HCT116 (cell line): ENCODE results near the gene PFDN4. TPM values are rescaled to one million over a fixed set of nuclear protein-coding genes. Genes with fewer than 3 reads are reported as not detected.
A peak's percentile ranks its signal among the peaks of the same experiment; 100 is the strongest.

Source experiments
- ATAC-seq: fragments of 200-7000 bp; cut with Tn5 transposase; 2 replicates; pipeline ENCODE4 v1.9.1; 2020; ENCODE audit warnings: mild to moderate bottlenecking, moderate library complexity
- BruUV-seq: library from RNA; stranded (reverse); fragments of 400-500 nt; replicated peaks from 2 replicates; lab custom pipeline; 2021; lab: Mats Ljungman, UMichigan
- CTCF ChIA-PET: fragments of 300-600 bp; sonication (Branson Sonifier 250); formaldehyde crosslinking; loops from one replicate; lab custom pipeline; 2021; ENCODE audit warnings: antibody characterized with exemption; lab: Charles Lee
- POLR2A ChIA-PET: fragments of 300-600, 350-600 bp; sonication (Branson Sonifier 250); formaldehyde crosslinking; loops from one replicate; lab custom pipeline; 2021; ENCODE audit warnings: antibody characterized with exemption; lab: Charles Lee
- RAD21 ChIA-PET, 2 experiments: fragments of 300-600 bp; sonication (Branson Sonifier 250); formaldehyde crosslinking; loops; one replicate each; lab custom pipeline; 2023; ENCODE audit warnings: low total read pairs in 2 of 2; ENCODE audit not compliant: uncharacterized antibody in 2 of 2, unreplicated experiment in 2 of 2, low non-redundant PET in 1 of 2; lab: Charles Lee
- DNase-seq: peaks from one replicate; pipeline ENCODE4 v3.0.0-alpha.2; 2010; ENCODE audit warnings: low read depth, low spot score
- H2AFZ ChIP-seq: fragments of 200-600 bp; shearing (Covaris generic), sonication (generic); 2 replicates; pipeline ENCODE4 v1.6.1; 2017; ENCODE audit warnings: low read depth, mixed run types, mixed read lengths, antibody characterized with exemption, low read length; ENCODE audit not compliant: poor library complexity, severe bottlenecking
- H3K27ac ChIP-seq: 2 replicates; pipeline ENCODE4 v1.5.1; 2012; ENCODE audit warnings: low read depth, low read length
- H3K27me3 ChIP-seq: fragments of 200-600 bp; sonication (generic); 2 replicates; pipeline ENCODE4 v1.6.1; 2016; ENCODE audit warnings: mixed run types, low read length, mixed read lengths; ENCODE audit not compliant: insufficient read depth
- H3K36me3 ChIP-seq, 2 experiments: fragments of 200-500 bp in 1 of 2; fragments of 200-600 bp in 1 of 2; sonication (Bioruptor generic) in 1 of 2; sonication (generic) in 1 of 2; 2 replicates each; pipeline versions ENCODE4 v1.5.1 to v1.6.1; 2014 to 2016; ENCODE audit warnings: low read length in 2 of 2, inconsistent platforms in 1 of 2, mixed read lengths in 1 of 2, mixed run types in 1 of 2; ENCODE audit not compliant: insufficient read depth in 2 of 2, control insufficient read depth in 1 of 2
- H3K4me1 ChIP-seq, 2 experiments: fragments of 200-600 bp in 1 of 2; sonication (generic) in 1 of 2; 2 replicates each; pipeline versions ENCODE4 v1.5.1 to v1.6.1; 2012 to 2017; ENCODE audit warnings: low read length in 2 of 2, inconsistent platforms in 1 of 2, mild to moderate bottlenecking in 1 of 2, mixed read lengths in 1 of 2, mixed run types in 1 of 2, moderate library complexity in 1 of 2; ENCODE audit not compliant: insufficient read depth in 2 of 2, control insufficient read depth in 1 of 2
- H3K4me2 ChIP-seq: fragments of 200-600 bp; sonication (generic); 2 replicates; pipeline ENCODE4 v1.6.1; 2017; ENCODE audit warnings: mixed run types, low read length, mixed read lengths
- H3K4me3 ChIP-seq, 2 experiments: fragments of 200-600 bp in 1 of 2; sonication (generic) in 1 of 2; replicated peaks in 1 of 2; 2 replicates each; pipeline ENCODE4 v1.5.1; 2011 to 2016; ENCODE audit warnings: low read length in 2 of 2, control low read depth in 1 of 2, low read depth in 1 of 2, mild to moderate bottlenecking in 1 of 2, mixed read lengths in 1 of 2, mixed run types in 1 of 2
- H3K79me2 ChIP-seq: fragments of 200-600 bp; sonication (generic); 2 replicates; pipeline ENCODE4 v1.6.1; 2017; ENCODE audit warnings: mild to moderate bottlenecking, mixed run types, low read length, moderate library complexity, mixed read lengths; ENCODE audit not compliant: insufficient read depth
- H3K9ac ChIP-seq: fragments of 200-600 bp; sonication (generic); 2 replicates; pipeline ENCODE4 v1.6.1; 2016; ENCODE audit warnings: low read length, mixed read lengths
- H3K9me2 ChIP-seq: fragments of 200-600 bp; sonication (generic), shearing (Covaris generic); 2 replicates; pipeline ENCODE4 v1.6.1; 2017; ENCODE audit warnings: mixed run types, mild to moderate bottlenecking, moderate library complexity; ENCODE audit not compliant: insufficient read depth
- H3K9me3 ChIP-seq, 2 experiments: fragments of 200-500 bp in 1 of 2; fragments of 200-600 bp in 1 of 2; sonication (Bioruptor generic) in 1 of 2; sonication (generic) in 1 of 2; 2 replicates each; pipeline ENCODE4 v1.6.1; 2014 to 2017; ENCODE audit warnings: low read length in 2 of 2, mixed read lengths in 2 of 2, inconsistent platforms in 1 of 2, low read depth in 1 of 2, mild to moderate bottlenecking in 1 of 2, mixed run types in 1 of 2, moderate library complexity in 1 of 2; ENCODE audit not compliant: control insufficient read depth in 1 of 2, insufficient read depth in 1 of 2
- H4K20me1 ChIP-seq: fragments of 200-600 bp; sonication (generic), shearing (Covaris generic); 2 replicates; pipeline ENCODE4 v1.6.1; 2017; ENCODE audit warnings: mixed run types, mild to moderate bottlenecking, moderate library complexity; ENCODE audit not compliant: insufficient read depth
- ATF3 ChIP-seq: IDR thresholded peaks from 2 replicates; pipeline ENCODE4 v1.6.1; 2012
- CBX3 ChIP-seq: IDR thresholded peaks from 2 replicates; pipeline ENCODE4 v1.6.1; 2012; ENCODE audit warnings: low read depth
- CEBPB ChIP-seq: IDR thresholded peaks from 2 replicates; pipeline ENCODE4 v1.6.1; 2012; ENCODE audit warnings: low read depth
- ELF1 ChIP-seq: IDR thresholded peaks from 2 replicates; pipeline ENCODE4 v1.6.1; 2012; ENCODE audit warnings: low read depth, borderline replicate concordance
- EZH2phosphoT487 ChIP-seq: fragments of 200-600 bp; IDR thresholded peaks from 2 replicates; pipeline ENCODE4 v1.6.1; 2018; ENCODE audit warnings: antibody characterized with exemption, borderline replicate concordance
- JUND ChIP-seq: IDR thresholded peaks from 2 replicates; pipeline ENCODE4 v1.6.1; 2012
- MAX ChIP-seq: IDR thresholded peaks from 2 replicates; pipeline ENCODE4 v1.6.1; 2012
- POLR2AphosphoS5 ChIP-seq: IDR thresholded peaks from 2 replicates; pipeline ENCODE4 v1.6.1; 2011; ENCODE audit warnings: mild to moderate bottlenecking, low read depth, low read length, moderate library complexity
- RAD21 ChIP-seq: IDR thresholded peaks from 2 replicates; pipeline ENCODE4 v1.6.1; 2012; ENCODE audit warnings: low read depth, mild to moderate bottlenecking
- REST ChIP-seq: IDR thresholded peaks from 2 replicates; pipeline ENCODE4 v1.6.1; 2012; ENCODE audit warnings: low read depth
- SIN3A ChIP-seq: IDR thresholded peaks from 2 replicates; pipeline ENCODE4 v1.6.1; 2012; ENCODE audit warnings: low read depth
- SP1 ChIP-seq: IDR thresholded peaks from 2 replicates; pipeline ENCODE4 v1.6.1; 2012; ENCODE audit warnings: low read depth
- SRF ChIP-seq: IDR thresholded peaks from 2 replicates; pipeline ENCODE4 v1.6.1; 2012; ENCODE audit warnings: low read depth
- TCF7L2 ChIP-seq: IDR thresholded peaks from 2 replicates; pipeline ENCODE4 v1.7.0; 2011; ENCODE audit warnings: borderline replicate concordance, inconsistent platforms; ENCODE audit not compliant: insufficient read depth, insufficient read length; ENCODE audit errors: extremely low read depth
- YY1 ChIP-seq: IDR thresholded peaks from 2 replicates; pipeline ENCODE4 v1.6.1; 2011; ENCODE audit warnings: low read length, low read depth, moderate library complexity, mild to moderate bottlenecking; ENCODE audit not compliant: insufficient replicate concordance; ENCODE audit errors: extremely low read depth
- ZBTB33 ChIP-seq: IDR thresholded peaks from 2 replicates; pipeline ENCODE4 v1.6.1; 2011; ENCODE audit warnings: mild to moderate bottlenecking, low read length, moderate library complexity; ENCODE audit not compliant: insufficient replicate concordance; ENCODE audit errors: extremely low read depth
- ZFX ChIP-seq: fragments of 450-650 bp; IDR thresholded peaks from 2 replicates; pipeline ENCODE4 v1.6.1; 2017
- ZNF274 ChIP-seq: fragments of 200-500 bp; sonication (Bioruptor generic); IDR thresholded peaks from 2 replicates; pipeline ENCODE4 v1.6.1; 2014; ENCODE audit warnings: mild to moderate bottlenecking, low read depth, low read length, inconsistent platforms
- intact Hi-C: fragments of 100-400 bp; cut with micrococcal nuclease; formaldehyde crosslinking; loops from 2 replicates; pipeline ENCODE4 v1.10.0; 2022
- total RNA-seq: library from RNA; stranded (reverse); gene quantifications from one replicate; pipeline ENCODE4 v1.2.1, GENCODE V29; 2021; ENCODE audit not compliant: unreplicated experiment

PFDN4 gene
- total RNA-seq, 1 experiment from 2014 or later: 71.5 TPM

GRCh38 chr20:54165803-54166202 lies 42.1 kb upstream of the PFDN4 start:
- ATAC-seq: no peak
- POLR2A ChIA-PET: interaction anchor here (1.1 to 1.5 kb wide), 2 partner anchors 9 to 56 kb away, joined by 3 read pairs; no protein-coding TSS in a partner anchor

More at GRCh38 chr20:54165803-54166202, 42.1 kb upstream of the PFDN4 start:
- peaks cover 20 to 52% of the 10 kb centered on the region in 2 experiments; a peak in 3 of 4 replicates for H3K36me3 ChIP-seq
- CTCF ChIA-PET: no interaction called here
- no peak for DNase-seq
- TF ChIP-seq MAX (no peak), ZFX (no peak), JUND (no peak), EZH2phosphoT487 (no peak), ATF3 (no peak), ELF1 (no peak), CBX3 (no peak), POLR2AphosphoS5 (no peak), TCF7L2 (no peak), YY1 (no peak), ZBTB33 (no peak), RAD21 (no peak), SRF (no peak), SIN3A (no peak), ZNF274 (no peak), SP1 (no peak), CEBPB (no peak), REST (no peak)
- H2AFZ ChIP-seq: no peak overlapping the region
- no peaks in the 10 kb centered on the region for H3K9me3 ChIP-seq
- intact Hi-C loops: no loop called here
- H3K4me3 ChIP-seq: no peak overlapping the region
- H3K9ac ChIP-seq: peak overlapping the region; percentile 19; the same call in 1 of the 2 replicates
- no peaks in the 10 kb centered on the region for H4K20me1 ChIP-seq
- no TSS peak for BruUV-seq
- peaks cover 46 to 55% of the 10 kb centered on the region in 2 experiments for H3K4me1 ChIP-seq
- no peaks in the 10 kb centered on the region for H3K27me3 ChIP-seq
- RAD21 ChIA-PET: no interaction called here
- peaks cover 22% of the 10 kb centered on the region; the same call in 1 of the 2 replicates for H3K79me2 ChIP-seq
- H3K4me2 ChIP-seq: peak overlapping the region; percentile 94; the same call in 1 of the 2 replicates
- peak overlapping the region; percentile 94 for H3K27ac ChIP-seq
- H3K9me2 ChIP-seq: no peaks in the 10 kb centered on the region
